Measurements from ENCODE around the gene SLC44A3. TPM values are rescaled to one million over a fixed set of nuclear protein-coding genes. Genes with fewer than 3 reads are reported as not detected.

Gene SLC44A3, protein sequence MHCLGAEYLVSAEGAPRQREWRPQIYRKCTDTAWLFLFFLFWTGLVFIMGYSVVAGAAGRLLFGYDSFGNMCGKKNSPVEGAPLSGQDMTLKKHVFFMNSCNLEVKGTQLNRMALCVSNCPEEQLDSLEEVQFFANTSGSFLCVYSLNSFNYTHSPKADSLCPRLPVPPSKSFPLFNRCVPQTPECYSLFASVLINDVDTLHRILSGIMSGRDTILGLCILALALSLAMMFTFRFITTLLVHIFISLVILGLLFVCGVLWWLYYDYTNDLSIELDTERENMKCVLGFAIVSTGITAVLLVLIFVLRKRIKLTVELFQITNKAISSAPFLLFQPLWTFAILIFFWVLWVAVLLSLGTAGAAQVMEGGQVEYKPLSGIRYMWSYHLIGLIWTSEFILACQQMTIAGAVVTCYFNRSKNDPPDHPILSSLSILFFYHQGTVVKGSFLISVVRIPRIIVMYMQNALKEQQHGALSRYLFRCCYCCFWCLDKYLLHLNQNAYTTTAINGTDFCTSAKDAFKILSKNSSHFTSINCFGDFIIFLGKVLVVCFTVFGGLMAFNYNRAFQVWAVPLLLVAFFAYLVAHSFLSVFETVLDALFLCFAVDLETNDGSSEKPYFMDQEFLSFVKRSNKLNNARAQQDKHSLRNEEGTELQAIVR
- total RNA-seq (1 to 10 TPM in 3 of 7 donors, under 1 TPM in 4; 0.65 to 4.0 (median 0.97) TPM), polyA plus RNA-seq (under 1 TPM; 0.28 to 0.58 (median 0.32) TPM)
- long read RNA-seq, donor 1: 0 reads
- long read RNA-seq, donor 2, partial matches to known transcripts: 0 of 1 reads
- long read RNA-seq, donor 2, other reads (novel, unspliced or antisense): 0 of 1 reads

DNA sequence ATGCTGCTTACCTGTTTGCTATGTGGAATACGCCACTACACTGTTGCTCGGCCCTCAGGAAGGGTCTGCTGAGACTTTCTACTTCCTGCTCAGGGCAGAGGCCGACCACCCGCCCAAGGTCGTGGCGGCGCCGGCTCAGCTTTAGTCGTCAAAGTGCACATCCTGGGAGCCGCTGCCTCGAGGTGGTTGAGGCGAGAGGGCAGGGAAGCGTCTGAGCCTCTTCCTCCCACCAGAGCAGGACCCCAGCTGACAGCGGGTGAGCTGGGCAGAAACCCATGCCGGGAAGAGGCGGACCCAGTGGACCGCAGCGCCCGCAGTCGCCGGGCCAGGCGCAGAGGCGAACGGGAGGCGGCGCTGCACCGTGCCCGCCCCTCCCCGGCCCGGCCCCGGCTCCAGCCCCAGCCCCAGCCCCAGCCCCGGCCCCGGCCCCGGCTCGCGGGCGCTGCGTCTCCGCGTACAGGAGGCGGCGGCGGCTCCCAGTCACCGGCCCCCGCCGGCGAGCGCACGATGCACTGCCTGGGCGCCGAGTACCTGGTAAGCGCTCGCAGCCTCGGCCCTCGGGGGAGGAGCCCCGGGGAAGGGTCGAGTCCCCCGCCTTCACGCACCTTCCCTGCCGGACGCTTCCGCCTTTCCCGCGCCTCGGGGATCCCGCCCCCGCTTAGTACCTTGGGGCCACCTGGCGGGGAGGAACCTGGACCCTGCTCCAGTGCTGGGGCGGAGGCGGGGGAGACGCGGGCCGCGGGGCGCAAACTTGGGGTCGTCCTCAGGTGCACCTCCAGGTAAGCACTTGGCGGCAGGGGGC, at the start of gene SLC44A3:
Gene SLC44A3 (plus strand): TSS at position 413 of the 802 bp plus-strand sequence. CDS start 95 bp downstream, at position 508.
- intact Hi-C loops (cut with DNase I; ENCODE audit: low total_unique reads): no loop called here
- peak within 1 kb of the TSS in 2 of 8 donors; percentile 21 to 30 for H3K27ac ChIP-seq
- WGBS, 5 donors: 2 to 5% (median 3%) methylated on average over 32 to 76 of the region's 77 CpGs
- peak; percentile 88 for DNase-seq
- peaks cover 0 to 43% (median 20%) of the 10 kb centered on the region in 7 donors for H3K27me3 ChIP-seq (replicated peaks in 1 of 7)
- TF ChIP-seq POLR2A (IDR thresholded peaks at IDR 0.05): no peak
- TF ChIP-seq POLR2AphosphoS5 (IDR thresholded peaks at IDR 0.05): peak; percentile 44 to 69 (median 67)
- TF ChIP-seq, protein P1, sequence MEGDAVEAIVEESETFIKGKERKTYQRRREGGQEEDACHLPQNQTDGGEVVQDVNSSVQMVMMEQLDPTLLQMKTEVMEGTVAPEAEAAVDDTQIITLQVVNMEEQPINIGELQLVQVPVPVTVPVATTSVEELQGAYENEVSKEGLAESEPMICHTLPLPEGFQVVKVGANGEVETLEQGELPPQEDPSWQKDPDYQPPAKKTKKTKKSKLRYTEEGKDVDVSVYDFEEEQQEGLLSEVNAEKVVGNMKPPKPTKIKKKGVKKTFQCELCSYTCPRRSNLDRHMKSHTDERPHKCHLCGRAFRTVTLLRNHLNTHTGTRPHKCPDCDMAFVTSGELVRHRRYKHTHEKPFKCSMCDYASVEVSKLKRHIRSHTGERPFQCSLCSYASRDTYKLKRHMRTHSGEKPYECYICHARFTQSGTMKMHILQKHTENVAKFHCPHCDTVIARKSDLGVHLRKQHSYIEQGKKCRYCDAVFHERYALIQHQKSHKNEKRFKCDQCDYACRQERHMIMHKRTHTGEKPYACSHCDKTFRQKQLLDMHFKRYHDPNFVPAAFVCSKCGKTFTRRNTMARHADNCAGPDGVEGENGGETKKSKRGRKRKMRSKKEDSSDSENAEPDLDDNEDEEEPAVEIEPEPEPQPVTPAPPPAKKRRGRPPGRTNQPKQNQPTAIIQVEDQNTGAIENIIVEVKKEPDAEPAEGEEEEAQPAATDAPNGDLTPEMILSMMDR (IDR thresholded peaks at IDR 0.05 in 8 of 11, conservative IDR thresholded peaks at IDR 0.05 in 3 of 11): peak in 5 of 11 experiments; percentile 12 to 45 (median 30)
- peaks cover 0 to 9% (median 0%) of the 10 kb centered on the region in 8 donors for H3K9me3 ChIP-seq
- peaks cover 3 to 19% (median 12%) of the 10 kb centered on the region in 6 donors for H3K4me1 ChIP-seq
- H3K36me3 ChIP-seq: no peaks in the 10 kb centered on the region
- H3K4me3 ChIP-seq: peak within 1 kb of the TSS; percentile 14 to 76 (median 45)

DNA sequence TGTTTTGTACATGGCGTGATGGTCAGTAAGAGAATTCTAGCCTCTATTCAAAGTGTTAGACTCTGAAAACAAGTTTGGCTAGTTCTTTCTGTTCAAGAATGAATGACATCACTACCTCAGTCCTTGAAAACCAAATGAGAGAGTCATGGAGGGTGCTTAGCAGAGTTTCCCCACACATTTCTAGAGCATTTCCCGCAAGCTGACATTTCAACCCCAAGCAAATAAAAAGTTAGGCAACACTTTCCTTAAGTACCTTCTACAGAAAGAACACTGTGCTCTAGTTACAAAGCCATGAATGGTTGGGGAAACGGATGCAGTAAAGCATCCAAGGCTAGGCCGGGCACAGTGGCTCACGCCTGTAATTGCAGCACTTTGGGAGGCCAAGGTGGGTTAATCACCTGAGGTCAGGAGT, 47.9 kb upstream of the SLC44A3 start:
- peak overlapping the region in 2 of 8 donors; percentile 12 to 46 for H3K27ac ChIP-seq
- WGBS, 5 donors: 62 to 93% (median 68%) methylated on average over 5 of the region's 5 CpGs
- H3K36me3 ChIP-seq: no peaks in the 10 kb centered on the region
- H3K4me3 ChIP-seq: no peak overlapping the region
- peaks cover 0 to 9% (median 6%) of the 10 kb centered on the region in 8 donors for H3K9me3 ChIP-seq
- intact Hi-C loops (cut with DNase I; ENCODE audit: low total_unique reads): no loop called here
- H3K4me1 ChIP-seq: peaks cover 0 to 25% (median 10%) of the 10 kb centered on the region in 6 donors
- DNase-seq: no peak
- no peaks in the 10 kb centered on the region for H3K27me3 ChIP-seq (replicated peaks in 1 of 7)
- TF ChIP-seq, protein P1 (IDR thresholded peaks at IDR 0.05 in 8 of 11, conservative IDR thresholded peaks at IDR 0.05 in 3 of 11): no peak
- no peak for TF ChIP-seq POLR2A (IDR thresholded peaks at IDR 0.05)

DNA sequence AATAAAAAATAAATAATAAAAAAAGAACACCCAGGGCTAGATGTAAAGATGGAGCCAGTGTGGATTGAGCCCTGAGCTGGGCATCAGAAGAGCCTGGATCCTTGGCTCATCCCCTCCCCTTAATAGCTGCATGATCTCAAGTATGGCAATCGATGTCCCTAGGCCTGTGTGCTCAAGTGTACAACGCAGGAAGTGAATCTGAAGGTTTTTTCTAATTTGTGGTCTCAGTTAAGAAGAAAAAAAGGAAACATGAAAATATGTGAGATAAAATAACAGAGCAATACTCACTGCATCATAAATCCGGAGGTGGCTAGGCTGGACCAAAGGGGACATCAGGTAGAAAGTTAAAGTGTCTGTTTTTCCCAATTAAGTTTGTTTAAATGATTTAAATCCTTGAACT, 47.3 kb upstream of the SLC44A3 start:
- Histone ChIP-seq H3K27me3 (replicated peaks in 1 of 7) (no peaks in the 10 kb centered on the region), H3K4me1 (peaks cover 0 to 22% (median 10%) of the 10 kb centered on the region in 6 donors), H3K36me3 (no peaks in the 10 kb centered on the region), H3K4me3 (no peak overlapping the region), H3K9me3 (peaks cover 0 to 9% (median 6%) of the 10 kb centered on the region in 8 donors), H3K27ac (peak overlapping the region in 2 of 8 donors; percentile 12 to 46)
- TF ChIP-seq POLR2AphosphoS5 (IDR thresholded peaks at IDR 0.05) (no peak), POLR2A (IDR thresholded peaks at IDR 0.05) (no peak)
- TF ChIP-seq, protein P1 (IDR thresholded peaks at IDR 0.05 in 8 of 11, conservative IDR thresholded peaks at IDR 0.05 in 3 of 11): no peak
- intact Hi-C loops (cut with DNase I; ENCODE audit: low total_unique reads): no loop called here
- DNase-seq: no peak
- 7 to 24% (median 22%) methylated on average over 3 of the region's 3 CpGs for WGBS, 5 donors

Measured in spleen (tissue), 13 donors.